B cell (primary cell): ENCODE results near the gene AP5S1.
A peak's percentile ranks its signal among the peaks of the same experiment; 100 is the strongest.

Source experiments
- CTCF ChIP-seq: fragments of 200-600 bp; IDR thresholded peaks from one replicate; pipeline ENCODE4 v1.8.0; 2022; ENCODE audit warnings: antibody characterized with exemption, mild to moderate bottlenecking
- EZH2 ChIP-seq: IDR thresholded peaks from 2 replicates; pipeline ENCODE4 v1.6.1; 2012; ENCODE audit warnings: borderline replicate concordance, low read depth, mild to moderate bottlenecking, moderate library complexity, low read length; ENCODE audit not compliant: insufficient read depth, poor library complexity, severe bottlenecking

DNA sequence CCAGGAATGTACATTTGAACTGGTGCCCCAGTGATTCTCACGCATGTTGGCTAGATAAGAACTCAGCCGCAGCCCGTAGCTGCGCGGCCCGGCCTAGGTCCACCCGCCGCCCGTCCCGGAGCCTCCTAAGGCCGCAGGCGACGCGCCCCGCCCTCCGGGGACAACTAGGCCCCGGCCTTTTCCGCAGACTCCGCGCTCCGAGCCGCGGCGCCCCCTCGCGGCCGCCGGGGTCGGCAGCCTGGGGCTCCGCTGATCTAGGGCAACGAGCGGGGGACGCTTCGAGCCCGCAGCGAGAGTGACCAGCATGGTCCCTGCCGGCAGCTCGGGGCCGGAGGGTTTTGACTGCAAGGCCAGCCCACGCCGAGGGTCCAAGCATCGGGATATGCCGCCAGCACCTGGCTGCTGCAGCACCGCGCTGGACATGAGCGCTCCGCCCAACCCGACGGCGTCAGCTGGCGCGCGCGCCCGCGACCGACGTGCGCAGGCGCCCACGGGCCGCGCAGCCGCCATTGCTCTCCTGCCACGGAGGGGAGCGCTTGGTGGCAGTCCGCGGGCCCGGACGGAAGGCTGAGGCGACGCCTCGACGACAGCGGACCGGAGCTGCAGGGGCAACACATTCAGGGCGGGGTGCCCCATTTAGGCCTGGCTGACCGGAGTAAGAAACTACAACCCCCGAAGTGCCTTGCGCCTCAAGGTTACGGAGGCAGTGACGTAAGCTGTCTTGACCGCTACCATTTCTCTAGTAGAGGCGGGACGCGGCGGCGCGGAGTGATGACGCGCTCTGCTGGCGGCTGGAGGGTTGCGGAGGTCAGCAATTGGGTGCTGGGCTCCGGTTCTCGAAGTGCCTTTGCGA is at the start of gene AP5S1:
- TF ChIP-seq CTCF (peak; percentile 97), EZH2 (no peak)
